Skin of body (tissue), 2 donors: ENCODE data around the gene CYP26B1. TPM values are rescaled to one million over a fixed set of nuclear protein-coding genes. Genes with fewer than 3 reads are reported as not detected.
"Not testable (repeated sequence)": the region's sequence is repeated elsewhere in the genome, so short reads cannot be mapped to it uniquely, and the experiment has no call there.

Source experiments
- DNase-seq: peaks from one replicate; lab custom pipeline; 2025; lab: John Stamatoyannopoulos, UW
- total RNA-seq: library from RNA; depleted of rRNA; stranded (reverse); fragments of >200 nt; gene quantifications from one replicate; pipeline ENCODE4 v1.2.3, GENCODE V29; 2014

The CYP26B1 gene
- total RNA-seq, 1 donor from 2014 or later = 25.9 TPM

- DNase-seq = no peak
These were observed 36.6 kb downstream of the CYP26B1 start for GRCh38 chr2:72111061-72111460.

- no peak for DNase-seq
These were observed 37.8 kb downstream of the CYP26B1 start for GRCh38 chr2:72109904-72110303.

DNA sequence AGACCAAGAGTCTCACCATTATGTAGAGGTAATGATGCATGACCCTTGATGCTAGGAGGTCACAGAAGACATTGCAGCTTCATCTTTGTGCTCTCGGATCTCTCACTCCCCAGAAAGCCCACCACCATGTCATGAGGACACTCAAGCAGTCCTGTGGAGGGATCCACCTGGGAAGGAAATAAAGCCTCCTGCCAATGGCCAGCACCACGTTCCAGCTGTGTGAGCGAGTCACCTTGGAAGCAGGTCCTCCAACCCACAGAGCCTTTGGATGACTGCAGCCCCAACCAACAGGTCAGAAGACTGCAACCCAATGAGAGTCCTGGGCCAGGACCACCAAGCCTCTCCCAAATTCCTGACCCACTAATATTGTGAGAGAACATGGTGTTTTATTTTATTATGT lies 38.4 kb downstream of the CYP26B1 start:
- no peak for DNase-seq

DNA sequence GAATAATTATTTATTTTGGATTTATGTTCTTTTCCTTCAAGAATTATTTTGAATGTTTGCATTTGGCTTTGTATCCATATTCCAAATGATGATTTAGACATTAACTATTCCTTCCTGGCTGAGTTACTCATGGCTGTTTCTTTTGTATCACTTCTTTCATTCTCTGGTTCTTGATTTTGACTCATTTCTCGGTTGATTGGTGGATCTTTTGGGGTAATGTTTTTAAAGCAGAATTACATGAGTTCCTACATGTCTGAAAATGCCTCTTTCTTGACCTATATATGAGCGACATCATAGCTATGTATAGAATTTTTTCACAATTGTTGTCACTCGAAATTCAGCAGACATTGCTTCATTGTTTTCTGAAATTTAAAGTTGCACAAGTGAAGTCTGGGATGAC lies 39.5 kb downstream of the CYP26B1 start:
- no peak for DNase-seq

DNA sequence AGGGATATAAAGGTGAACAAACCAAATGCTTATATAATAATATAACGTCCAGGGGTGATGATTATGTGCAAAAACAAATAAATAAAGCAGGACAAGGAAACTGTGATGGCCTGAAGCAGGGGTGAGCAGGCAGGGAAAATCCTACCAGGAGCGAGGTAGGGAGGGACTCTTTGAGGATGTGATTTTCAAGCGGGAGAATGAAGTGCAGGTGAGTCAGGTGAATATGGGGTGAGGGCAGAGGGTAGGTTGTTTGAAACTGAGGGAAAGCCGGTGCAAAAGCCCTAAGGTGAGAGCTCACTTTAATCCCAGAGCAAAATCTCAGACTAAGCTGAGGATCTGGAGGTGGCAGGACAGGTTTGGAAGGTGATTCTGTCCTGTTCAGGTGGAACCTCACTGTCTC lies 40.7 kb downstream of the CYP26B1 start:
- DNase-seq = no peak

- DNase-seq = no peak
These were observed 42.7 kb downstream of the CYP26B1 start for GRCh38 chr2:72104821-72105588.

- DNase-seq = no peak
These were observed 44.0 kb downstream of the CYP26B1 start for GRCh38 chr2:72103690-72104089.

DNA sequence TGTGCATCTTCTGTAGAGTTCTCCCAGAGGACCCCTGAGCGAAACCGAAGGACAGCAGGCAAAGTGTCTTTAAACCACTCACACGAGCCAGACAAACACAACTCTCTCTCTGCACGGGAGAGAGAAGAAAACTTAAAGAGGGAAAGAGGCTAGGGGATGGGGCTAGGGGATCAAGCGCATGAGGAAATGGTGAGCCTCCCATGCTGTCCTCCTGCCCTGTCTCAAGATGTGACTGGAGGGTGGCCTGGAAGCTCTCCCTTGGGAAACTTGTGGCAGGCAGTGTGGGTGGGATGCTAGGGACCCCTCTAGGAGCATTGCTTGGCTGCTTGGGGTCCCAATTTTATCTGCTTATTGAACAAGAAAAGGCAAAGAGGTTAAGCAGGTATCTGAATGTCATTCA lies 44.5 kb downstream of the CYP26B1 start:
- DNase-seq = no peak

- DNase-seq = no peak
These were observed 48.7 kb downstream of the CYP26B1 start for GRCh38 chr2:72098935-72099334.

GRCh38 chr2:72097276-72097675 lies 50.4 kb downstream of the CYP26B1 start:
- no peak for DNase-seq

DNA sequence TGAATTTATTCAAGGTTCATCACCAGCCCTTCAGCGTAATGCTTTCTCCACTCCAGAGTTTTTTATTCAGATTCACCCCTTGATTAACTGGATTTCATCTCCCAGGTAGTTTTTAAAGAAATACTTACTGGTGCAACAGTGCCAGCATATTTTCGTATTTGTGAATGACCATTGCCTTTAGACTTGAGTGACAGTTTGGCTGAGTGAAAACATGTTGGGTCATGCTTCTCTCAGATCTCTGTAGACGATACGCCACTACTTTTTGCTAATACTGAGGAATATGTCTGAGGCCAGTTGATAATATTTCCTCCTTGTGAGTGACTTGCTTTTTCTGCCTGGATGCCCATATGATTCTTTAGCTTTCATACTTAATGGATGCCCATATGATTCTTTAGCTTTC lies 51.5 kb downstream of the CYP26B1 start:
- no peak for DNase-seq

- DNase-seq = no peak
These were observed 52.3 kb downstream of the CYP26B1 start for GRCh38 chr2:72095364-72095763.

DNA sequence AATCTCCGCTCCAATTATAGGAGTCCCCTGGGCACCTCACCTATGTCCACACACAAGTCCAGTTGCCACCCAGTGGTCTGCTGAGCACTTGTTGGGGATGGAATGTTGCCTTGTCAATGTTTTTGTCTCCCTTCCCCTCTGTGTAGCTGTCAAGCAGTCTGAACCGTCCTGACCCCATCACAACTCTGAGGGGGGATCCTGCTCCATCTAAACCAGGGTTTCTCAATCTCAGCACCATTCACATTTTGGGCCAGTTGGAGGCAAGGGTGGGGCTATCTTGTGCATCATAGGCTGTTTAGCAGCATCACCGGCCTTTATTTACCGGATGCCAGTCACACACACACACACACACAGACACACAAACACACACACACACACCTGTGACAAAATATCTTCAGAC lies 53.0 kb downstream of the CYP26B1 start:
- no peak for DNase-seq

- DNase-seq = no peak
These were observed 55.6 kb downstream of the CYP26B1 start for GRCh38 chr2:72092111-72092510.

DNA sequence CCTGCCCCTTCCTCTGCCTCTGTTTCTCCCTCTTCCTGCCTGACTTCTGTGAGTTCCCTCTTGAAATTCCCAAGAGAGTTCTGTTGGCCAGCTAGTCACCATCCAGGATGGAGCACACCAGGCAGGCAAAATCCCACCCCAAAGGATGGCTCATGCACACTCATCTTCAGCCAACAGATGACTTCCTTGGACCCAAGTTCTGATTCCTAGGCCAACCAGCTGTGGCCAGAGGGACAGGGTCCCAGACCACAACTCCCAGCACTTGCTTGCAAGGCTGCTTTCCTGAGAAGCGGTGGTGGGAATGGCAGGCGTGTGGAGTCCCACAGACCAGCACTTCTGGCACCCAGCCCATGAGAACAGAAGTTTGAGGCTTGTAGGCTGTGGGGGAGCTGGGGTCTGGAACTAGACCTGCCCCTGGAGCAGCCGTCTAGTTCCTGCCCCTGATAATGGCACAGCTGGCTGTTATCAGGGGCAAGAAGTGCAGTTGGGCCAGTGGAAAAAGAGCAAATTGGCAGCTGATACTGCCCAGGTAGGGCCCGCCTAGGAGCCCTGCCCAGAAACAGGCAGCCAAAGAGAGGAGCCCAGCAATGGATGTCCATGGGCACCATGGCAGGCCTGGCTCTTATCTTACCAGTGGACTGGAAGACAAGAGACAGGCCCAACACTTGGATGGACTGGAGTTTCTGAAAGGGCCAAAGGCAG lies 56.7 kb downstream of the CYP26B1 start:
- no peak for DNase-seq

GRCh38 chr2:72090271-72090720 lies 57.4 kb downstream of the CYP26B1 start:
- DNase-seq = no peak

DNA sequence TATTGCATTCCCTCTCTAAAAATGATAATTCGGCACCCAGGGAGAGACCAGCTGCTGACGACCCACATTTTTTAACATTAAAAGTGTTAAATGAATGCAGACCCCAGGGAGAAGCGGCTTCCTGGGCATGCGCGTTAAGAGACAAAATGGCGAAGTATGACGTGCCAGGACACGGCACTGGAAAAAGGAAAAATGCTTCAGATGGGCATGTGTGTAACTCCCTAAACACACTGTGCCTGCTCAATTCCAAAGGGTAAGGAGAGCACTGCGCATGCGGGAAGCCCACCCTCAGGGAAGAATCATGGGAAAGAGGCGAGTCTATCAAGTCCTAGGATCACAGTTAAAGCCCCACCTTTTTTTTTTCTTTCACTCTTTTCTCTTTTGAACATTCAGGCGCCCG lies 58.1 kb downstream of the CYP26B1 start:
- DNase-seq = no peak

DNA sequence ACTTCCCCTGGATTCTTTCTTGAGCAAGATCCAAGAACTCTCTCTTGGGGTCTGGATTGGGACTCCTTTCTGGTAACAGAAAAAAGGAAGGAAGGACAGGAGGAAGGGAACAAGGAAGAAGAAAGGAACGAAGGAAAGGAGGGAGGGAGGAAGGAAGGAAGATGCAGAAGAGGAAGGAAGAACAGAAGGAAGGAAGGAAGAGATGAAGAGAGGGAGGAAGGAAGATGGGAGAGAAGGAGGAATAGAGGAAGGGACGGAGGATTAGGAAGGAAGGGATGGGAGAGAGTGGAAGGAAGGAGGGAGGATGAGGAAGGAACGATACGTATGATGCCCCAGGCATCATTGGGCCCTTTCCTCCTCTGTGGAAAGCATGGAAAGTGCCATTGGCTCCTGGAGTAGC lies 58.6 kb downstream of the CYP26B1 start:
- DNase-seq = no peak

DNA sequence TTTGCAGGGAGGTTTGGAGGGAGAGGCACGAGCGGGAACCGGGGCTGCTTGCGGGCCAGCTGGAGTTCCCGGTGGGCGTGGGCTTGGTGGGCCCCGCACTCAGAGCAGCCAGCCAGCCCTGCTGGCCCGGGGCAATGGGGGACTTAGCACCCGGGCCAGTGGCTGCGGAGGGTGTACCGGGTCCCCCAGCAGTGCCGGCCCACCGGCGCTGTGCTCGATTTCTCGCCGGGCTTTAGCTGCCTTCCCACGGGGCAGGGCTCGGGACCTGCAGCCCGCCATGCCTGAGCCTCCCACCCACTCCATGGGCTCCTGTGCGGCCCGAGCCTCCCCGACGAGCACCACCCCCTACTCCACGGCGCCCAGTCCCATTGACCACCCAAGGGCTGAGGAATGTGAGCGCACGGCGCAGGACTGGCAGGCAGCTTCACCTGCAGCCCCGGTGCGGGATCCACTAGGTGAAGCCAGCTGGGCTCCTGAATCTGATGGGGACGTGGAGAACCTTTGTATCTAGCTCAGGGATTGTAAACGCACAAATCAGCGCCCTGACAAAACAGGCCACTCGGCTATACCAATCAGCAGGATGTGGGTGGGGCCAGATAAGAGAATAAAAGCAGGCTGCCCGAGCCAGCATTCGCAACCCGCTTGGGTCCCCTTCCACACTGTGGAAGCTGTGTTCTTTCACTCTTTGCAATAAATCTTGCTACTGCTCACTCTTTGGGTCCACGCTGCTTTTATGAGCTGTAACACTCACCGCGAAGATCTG lies 60.6 kb downstream of the CYP26B1 start:
- DNase-seq = not testable (repeated sequence)

- no peak for DNase-seq
These were observed 62.1 kb downstream of the CYP26B1 start for GRCh38 chr2:72085513-72085912.

DNA sequence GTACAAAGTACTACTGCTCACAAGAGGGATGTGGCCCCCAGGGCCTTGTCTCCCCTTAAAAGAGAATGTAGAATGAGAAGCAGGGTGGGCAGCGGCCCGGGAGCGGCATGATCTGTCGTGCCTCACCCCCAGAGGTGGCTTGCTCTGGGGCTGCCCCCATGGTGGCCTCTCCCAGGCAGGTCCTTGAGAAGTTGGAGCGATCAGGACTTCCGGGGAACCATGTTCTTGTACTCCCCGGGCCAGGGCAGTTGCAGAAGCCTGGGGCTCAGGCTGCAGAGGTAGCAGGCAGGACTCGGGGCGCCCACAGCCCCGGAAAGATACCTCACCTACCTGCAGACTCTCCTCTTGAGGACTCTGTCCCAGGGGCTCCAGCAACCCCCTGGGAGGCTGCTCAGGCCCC lies 62.6 kb downstream of the CYP26B1 start:
- DNase-seq = no peak

GRCh38 chr2:72084584-72084976 lies 63.1 kb downstream of the CYP26B1 start:
- DNase-seq = peak; percentile 21
